NCI-H82 (cell line): ENCODE data around the gene PFDN1.

ENCODE experiments used
- DNase-seq: peaks from one replicate; lab custom pipeline; 2025; lab: John Stamatoyannopoulos, UW

PFDN1 gene

DNA sequence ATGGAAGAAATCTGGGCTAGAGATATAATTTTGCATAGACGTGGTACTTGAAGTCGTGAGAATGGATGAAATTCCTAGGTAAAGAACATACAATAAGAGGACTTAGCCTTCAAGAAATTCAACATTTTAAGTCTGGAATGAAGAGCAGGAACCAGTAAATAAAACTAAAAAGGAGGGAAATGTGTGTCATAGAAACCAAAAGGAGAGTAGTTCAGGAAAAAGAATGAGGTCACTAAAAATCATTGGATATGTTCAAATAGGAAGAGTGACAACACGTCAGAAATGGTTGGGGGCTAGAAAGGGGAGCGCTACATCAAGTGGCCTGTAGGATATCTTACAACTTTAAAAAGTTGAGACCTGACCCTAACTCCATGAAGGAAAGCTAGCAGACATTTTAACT is 44.0 kb downstream of the PFDN1 start:
- no peak for DNase-seq

DNA sequence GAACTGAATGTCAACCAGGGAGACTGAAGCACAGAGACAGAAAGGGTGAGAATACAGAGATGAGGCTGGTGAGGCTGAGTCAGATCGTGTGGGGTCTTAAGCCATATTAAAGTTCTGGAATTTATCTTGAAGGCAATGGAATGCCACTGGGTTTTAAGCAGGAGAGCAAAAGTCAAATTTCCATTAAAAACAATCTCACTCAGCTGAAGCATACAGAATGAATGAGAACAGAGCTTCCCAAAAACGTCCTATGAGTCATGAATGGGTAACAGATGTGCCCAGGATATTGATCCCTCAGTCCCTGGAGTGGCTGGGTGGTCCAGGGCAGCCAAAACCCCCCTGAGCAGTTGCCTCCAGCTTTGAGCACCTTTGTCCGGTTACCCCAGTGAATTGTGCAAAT is 44.9 kb downstream of the PFDN1 start:
- DNase-seq, result no peak

DNA sequence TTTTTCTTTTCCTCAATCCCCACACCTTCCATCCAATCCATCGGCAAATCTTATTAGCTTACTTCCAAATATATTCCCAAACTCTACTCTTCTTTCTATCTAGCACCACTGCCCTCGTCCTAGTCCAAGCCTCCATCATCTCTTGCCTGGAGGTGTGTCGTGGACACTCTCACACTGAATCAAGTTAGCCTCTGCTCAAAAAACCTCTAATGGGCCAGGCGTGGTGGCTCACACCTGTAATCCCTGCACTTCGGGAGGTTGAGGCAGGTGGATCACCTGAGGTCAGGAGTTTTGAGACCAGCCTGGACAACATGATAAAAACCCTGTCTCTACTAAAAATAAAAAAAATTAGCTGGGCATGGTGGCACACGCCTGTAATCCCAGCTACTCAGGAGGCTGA is 46.2 kb downstream of the PFDN1 start:
- no peak for DNase-seq

GRCh38 chr5:140255460-140256157 is 47.3 kb downstream of the PFDN1 start:
- no peak for DNase-seq

DNA sequence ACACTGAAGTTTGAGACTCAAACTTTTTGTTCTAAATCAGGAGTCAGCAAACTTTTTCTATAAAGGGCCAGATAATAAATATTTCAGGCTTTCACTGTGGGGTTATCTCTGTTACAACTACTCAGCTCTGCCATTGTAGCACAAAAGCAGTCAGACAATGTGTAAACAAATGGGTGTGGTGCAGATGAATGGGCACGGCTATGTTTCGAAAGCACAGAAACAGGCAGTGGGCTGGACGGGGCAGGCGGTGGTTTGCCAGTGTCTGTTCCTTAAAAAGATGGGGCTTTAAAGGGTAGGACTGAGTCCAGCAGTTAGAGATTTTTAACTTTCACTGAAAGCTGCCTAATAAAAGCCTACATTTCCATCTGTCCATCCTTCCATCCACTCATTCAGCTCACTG is 48.9 kb downstream of the PFDN1 start:
- DNase-seq, result no peak

DNA sequence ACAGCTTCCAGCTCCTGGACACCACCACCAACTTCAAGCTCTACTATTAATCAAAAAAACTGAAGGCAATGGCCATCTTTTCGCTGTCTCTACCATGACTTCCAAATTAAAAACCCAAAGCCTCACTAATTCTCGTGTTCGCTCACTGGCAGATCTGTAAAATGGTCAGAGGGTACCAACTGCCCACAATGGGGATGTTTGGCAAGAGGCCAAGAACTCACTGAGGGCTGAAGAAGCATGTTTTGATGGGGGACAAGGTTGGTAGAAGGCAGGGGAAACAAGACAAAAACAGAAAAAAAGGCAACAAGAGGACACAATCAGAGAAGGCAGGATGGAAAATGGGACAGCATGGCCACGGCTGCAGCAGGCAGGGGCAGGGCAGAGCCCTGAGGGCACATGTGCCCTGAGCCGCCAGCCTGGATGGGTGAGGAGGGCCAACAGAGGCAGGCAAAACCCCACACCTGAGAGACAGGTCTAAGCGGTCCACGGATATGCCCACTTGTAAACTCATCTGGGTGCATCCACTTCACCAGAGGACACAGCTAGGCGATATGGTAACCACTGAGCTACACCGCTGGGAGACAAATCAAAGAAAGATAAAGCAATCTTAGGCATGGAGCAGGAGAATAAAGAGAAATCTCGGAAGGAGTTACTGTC is 50.3 kb downstream of the PFDN1 start:
- DNase-seq, result no peak

GRCh38 chr5:140251527-140251973 is 51.4 kb downstream of the PFDN1 start:
- DNase-seq, result no peak

DNA sequence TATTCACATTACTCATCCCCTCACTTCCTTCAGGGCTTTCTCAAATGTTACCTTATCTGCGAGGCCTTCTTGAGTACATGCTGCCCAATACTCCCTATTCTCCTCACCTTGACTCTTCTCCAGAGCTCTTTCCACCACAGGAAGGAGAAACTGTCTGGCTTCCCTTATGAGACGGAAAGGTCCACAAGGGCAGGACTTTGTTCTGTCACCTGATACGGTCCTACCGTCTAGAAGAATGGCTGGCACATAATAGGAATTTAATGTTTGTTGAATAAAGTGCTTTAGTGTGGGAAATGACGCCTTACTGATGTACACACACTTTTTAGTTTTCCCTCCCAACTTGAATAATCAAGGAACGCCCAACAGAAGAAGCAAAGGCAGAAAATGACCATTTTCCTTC is 52.5 kb downstream of the PFDN1 start:
- DNase-seq, result no peak

GRCh38 chr5:140249536-140249935 is 53.4 kb downstream of the PFDN1 start:
- DNase-seq, result no peak

DNA sequence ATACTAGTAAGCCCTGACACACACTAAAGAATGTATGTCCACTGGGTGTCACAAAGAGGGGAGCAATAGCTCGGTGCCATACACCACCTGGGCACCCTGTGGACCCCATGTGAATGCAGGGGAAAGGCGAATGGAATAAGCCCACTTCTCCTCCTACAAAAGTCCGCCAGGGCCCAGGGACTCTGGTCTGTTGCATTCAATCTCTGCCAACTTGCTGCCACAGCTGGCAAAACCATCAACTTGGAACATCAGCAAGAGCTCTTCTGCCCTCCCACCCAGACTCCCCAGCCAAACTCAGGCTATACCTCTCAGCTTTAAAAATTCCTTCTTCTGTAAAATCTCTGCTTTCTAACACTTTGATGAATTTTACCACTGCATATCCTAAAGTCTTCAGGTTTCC is 54.5 kb downstream of the PFDN1 start:
- no peak for DNase-seq

- DNase-seq, result no peak
Observed at GRCh38 chr5:140246378-140247122, 56.4 kb downstream of the PFDN1 start.

DNA sequence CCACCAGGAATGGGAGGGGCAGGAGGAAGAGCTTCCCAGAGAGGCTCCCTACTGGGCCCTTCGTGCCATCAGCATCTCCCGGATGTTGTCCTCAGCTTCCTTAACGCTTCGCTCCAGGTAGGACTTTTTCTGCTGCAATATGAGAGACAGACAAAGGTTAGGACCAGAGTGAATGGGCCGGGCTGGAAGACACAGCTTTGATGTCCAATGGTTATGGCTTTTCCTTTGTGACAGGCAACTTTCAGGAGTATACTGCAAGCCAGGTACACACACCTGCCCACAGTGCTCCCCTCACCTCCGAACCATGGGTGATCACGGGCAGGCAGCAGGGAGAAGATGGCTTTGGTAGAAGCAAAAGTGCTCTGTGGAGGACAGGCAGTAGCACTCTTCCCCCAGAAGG is 57.0 kb downstream of the PFDN1 start:
- no peak for DNase-seq

DNA sequence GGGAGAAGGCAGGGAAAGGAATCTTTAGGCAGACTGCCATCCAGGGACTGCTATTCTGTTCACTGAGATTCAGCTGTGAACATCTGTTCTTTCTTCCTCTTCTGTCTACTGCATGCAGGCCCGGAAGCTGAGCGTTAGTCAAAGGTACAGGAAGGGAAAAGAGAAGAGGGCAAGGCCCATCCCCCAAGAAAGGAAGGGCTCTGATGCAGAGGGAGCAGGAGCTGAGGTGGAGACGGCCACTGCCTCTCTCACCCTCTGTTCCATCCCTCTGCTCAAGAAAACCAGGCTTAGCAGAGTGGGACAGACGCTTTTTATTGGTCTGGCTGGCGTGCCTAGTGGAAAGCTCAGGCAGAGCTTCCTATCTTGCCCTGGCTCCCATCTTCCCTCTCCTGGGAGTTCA is 57.6 kb downstream of the PFDN1 start:
- no peak for DNase-seq

GRCh38 chr5:140244525-140245025 is 58.3 kb downstream of the PFDN1 start:
- peak; percentile 85 for DNase-seq

DNA sequence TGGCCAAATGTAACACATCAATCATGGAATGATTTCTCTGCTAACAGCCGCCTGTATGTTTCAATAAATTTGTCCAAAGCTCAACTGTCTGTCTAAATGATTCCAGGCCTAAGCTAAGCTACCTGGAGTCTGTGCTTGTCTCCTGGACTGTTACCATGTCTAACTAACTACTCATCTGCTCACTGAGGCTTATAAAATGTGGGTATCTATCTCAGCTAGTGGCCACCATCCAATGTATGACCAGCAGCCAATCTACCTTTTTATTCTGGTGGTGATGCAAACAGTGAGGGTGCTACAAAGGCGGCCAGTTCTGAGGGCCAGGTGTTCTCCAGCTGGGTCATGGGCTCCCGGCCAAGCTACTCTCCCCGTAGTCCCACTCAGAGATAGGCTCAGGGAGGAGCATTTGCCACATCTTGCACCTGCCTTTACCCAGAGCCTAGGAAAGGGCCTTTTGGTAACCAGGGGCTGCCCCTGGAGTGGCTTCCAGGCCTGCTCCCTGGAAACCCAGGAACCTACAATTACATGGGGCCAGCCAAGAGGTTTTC is 59.1 kb downstream of the PFDN1 start:
- DNase-seq, result no peak

GRCh38 chr5:140242890-140243585 is 59.9 kb downstream of the PFDN1 start:
- DNase-seq, result no peak

GRCh38 chr5:140242099-140242498 is 60.8 kb downstream of the PFDN1 start:
- DNase-seq, result no peak

DNA sequence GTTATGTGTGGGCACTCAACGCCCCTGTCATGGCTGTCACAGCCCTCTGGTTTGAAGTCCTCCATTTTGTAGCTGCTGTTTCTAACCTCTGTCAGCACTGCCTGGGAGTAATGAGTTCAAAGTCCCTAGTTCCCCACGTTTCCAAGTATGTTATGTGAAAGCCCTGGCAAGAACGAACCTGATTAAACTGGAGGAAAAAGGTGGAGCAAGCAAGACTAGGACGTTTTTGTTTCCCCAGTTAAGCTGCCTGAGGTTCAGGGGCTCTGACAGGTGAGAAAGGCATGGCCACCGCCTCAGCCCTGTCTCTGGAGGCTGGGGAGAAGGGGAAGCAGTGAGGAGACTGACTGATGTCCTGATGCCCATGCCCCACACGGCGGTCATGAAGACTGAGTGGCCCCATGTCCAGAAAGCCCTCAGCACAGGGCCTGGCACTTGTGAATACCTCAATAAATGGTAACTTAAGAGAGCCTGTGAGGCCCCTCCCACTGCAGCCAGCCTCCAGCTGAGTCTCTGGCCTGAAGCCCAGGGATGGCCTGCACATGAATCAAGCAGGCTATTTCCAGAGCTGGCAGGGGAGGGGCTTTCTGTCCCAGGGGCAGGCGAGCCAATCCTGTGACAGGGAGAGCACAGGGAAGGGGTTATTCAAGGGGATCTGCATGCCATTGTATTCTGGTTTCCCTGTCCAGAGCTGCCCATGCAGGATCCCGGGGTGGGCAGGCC is 61.8 kb downstream of the PFDN1 start:
- peak; percentile 51 for DNase-seq

DNA sequence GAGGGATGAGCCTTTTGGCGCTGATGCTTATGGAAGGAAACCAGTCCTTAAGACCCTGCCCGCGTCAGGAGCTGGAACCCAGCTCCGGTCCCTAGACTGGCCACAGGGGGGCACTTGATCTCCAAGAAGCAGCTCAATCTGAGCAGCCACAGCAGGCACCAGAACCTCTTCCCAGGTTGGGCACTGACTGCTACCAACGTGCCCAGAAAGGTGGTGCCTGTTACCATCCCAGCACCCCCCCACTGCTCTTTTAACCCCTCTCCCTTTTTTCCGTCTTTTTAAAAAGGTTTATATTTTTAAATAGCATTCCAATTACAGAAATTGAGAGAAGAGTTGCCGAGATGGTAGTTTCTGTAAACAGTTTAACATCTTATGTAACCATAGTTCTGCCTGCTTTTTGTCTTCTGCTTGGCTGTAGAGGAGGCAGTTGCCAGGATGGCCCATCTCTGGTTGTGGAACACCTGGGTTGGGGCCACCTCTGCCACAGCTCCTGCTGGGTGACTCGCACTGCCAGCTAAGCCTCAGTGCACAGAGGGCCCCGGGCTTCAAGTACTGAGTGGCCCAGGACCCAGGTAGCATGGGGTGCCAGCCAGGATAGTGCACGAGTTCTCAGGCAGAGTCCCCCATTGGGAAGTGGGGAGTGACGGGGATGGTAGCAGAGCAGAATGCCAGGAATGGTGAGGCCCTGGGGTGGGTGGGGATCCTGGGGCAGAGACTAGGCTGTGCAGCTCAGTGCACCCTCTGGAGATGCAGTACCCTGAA is 62.8 kb downstream of the PFDN1 start:
- peak; percentile 82 for DNase-seq

GRCh38 chr5:140239461-140239860 is 63.4 kb downstream of the PFDN1 start:
- DNase-seq, result no peak

GRCh38 chr5:140238756-140239155 is 64.1 kb downstream of the PFDN1 start:
- no peak for DNase-seq
